GM23248 (cell line): Measurements from ENCODE around the gene DLG2. TPM values are rescaled to one million over a fixed set of nuclear protein-coding genes. Genes with fewer than 3 reads are reported as not detected.

Experiments used
- DNase-seq: peaks from one replicate; pipeline ENCODE4 v3.0.0-alpha.2; 2015
- H2AFZ ChIP-seq: fragments of 200-600 bp; sonication (generic); 2 replicates; pipeline ENCODE4 v1.6.1; 2016; ENCODE audit warnings: antibody characterized with exemption
- H3F3A ChIP-seq: fragments of 200-600 bp; sonication (generic); 2 replicates; pipeline ENCODE4 v1.6.1; 2016; ENCODE audit warnings: mild to moderate bottlenecking, antibody characterized with exemption, mixed run types; ENCODE audit not compliant: insufficient read depth
- H3K27ac ChIP-seq: fragments of 200-600 bp; sonication (generic); 2 replicates; pipeline ENCODE4 v1.5.1; 2016; ENCODE audit warnings: mild to moderate bottlenecking
- H3K27me3 ChIP-seq: fragments of 200-600 bp; sonication (generic); replicated peaks from 2 replicates; pipeline ENCODE4 v1.6.1; 2016; ENCODE audit warnings: mild to moderate bottlenecking; ENCODE audit not compliant: insufficient read depth
- H3K36me3 ChIP-seq: fragments of 200-600 bp; sonication (generic); 2 replicates; pipeline ENCODE4 v1.6.1; 2016; ENCODE audit warnings: low read depth, mild to moderate bottlenecking
- H3K4me1 ChIP-seq: fragments of 200-600 bp; sonication (generic); 2 replicates; pipeline ENCODE4 v1.6.1; 2016; ENCODE audit warnings: mild to moderate bottlenecking; ENCODE audit not compliant: insufficient read depth
- H3K4me2 ChIP-seq: fragments of 200-600 bp; sonication (generic); one replicate; pipeline ENCODE4 v1.6.1; 2016; ENCODE audit warnings: mild to moderate bottlenecking; ENCODE audit not compliant: unreplicated experiment
- H3K4me3 ChIP-seq: fragments of 200-600 bp; sonication (generic); 2 replicates; pipeline ENCODE4 v1.5.1; 2016; ENCODE audit warnings: mild to moderate bottlenecking
- H3K79me2 ChIP-seq: fragments of 200-600 bp; sonication (generic); 2 replicates; pipeline ENCODE4 v1.6.1; 2016; ENCODE audit warnings: mild to moderate bottlenecking; ENCODE audit not compliant: insufficient read depth
- H3K9ac ChIP-seq: fragments of 200-600 bp; sonication (generic); 2 replicates; pipeline ENCODE4 v1.6.1; 2016; ENCODE audit warnings: mild to moderate bottlenecking
- H3K9me2 ChIP-seq: fragments of 200-600 bp; sonication (generic); 2 replicates; pipeline ENCODE4 v1.6.1; 2016; ENCODE audit warnings: mixed run types, mild to moderate bottlenecking, moderate library complexity; ENCODE audit not compliant: insufficient read depth
- H3K9me3 ChIP-seq: fragments of 200-600 bp; sonication (generic); one replicate; pipeline ENCODE4 v1.6.1; 2017; ENCODE audit warnings: low read depth
- H4K20me1 ChIP-seq: fragments of 200-600 bp; sonication (generic); 2 replicates; pipeline ENCODE4 v1.6.0; 2016; ENCODE audit not compliant: insufficient read depth
- EZH2 ChIP-seq: fragments of 200-600 bp; sonication (generic); IDR thresholded peaks from 2 replicates; pipeline ENCODE4 v1.6.1; 2018; ENCODE audit warnings: antibody characterized with exemption, mild to moderate bottlenecking; ENCODE audit not compliant: insufficient read depth, poor library complexity, severe bottlenecking
- EZH2phosphoT487 ChIP-seq: fragments of 200-600 bp; sonication (generic); IDR thresholded peaks from 2 replicates; pipeline ENCODE4 v1.6.1; 2018; ENCODE audit warnings: antibody characterized with exemption, moderate library complexity, mild to moderate bottlenecking, low read depth; ENCODE audit not compliant: insufficient read depth
- WGBS, 2 experiments: methylation state at CpG; one replicate each; pipeline ENCODE4 v1.1.6; 2015 to 2017; ENCODE audit warnings: low lambda C conversion rate in 2 of 2, low coverage in 1 of 2; ENCODE audit errors: missing lambda C conversion rate in 2 of 2; 5-methylcytosine and 5-hydroxymethylcytosine counted together
- in situ Hi-C: fragments of 300-500 bp; cut with MboI; formaldehyde crosslinking; loops from 2 replicates; pipeline ENCODE4 v1.15.0; 2020
- polyA plus RNA-seq: library from polyadenylated mRNA; unstranded; fragments of >200 nt; fragmentation: Nextera tagmentation; extraction: Ambion mirVana; gene quantifications from 2 replicates; pipeline ENCODE4 v1.2.1, GENCODE V29; 2016
- total RNA-seq: library from RNA; depleted of rRNA; stranded (reverse); fragments of >200 nt; shearing (Covaris generic); gene quantifications from 2 replicates; pipeline ENCODE4 v1.2.3, GENCODE V29; 2014

Gene DLG2
- total and polyA plus RNA-seq, 2 experiments from 2014 or later = 1.1 to 1.7 TPM

GRCh38 chr11:83836065-83836464 is 1791.1 kb downstream of the DLG2 start:
- no peaks in the 10 kb centered on the region for H4K20me1 ChIP-seq
- no peaks in the 10 kb centered on the region for H3F3A ChIP-seq
- no peak overlapping the region for H3K27ac ChIP-seq
- H3K9me2 ChIP-seq = no peaks in the 10 kb centered on the region
- no peak for TF ChIP-seq EZH2
- no peak for TF ChIP-seq EZH2phosphoT487
- H3K9me3 ChIP-seq = no peaks in the 10 kb centered on the region
- H3K36me3 ChIP-seq = no peaks in the 10 kb centered on the region
- H3K4me3 ChIP-seq = no peak overlapping the region
- no peak overlapping the region for H2AFZ ChIP-seq
- H3K4me1 ChIP-seq = no peaks in the 10 kb centered on the region
- H3K9ac ChIP-seq = no peak overlapping the region
- DNase-seq = no peak
- H3K4me2 ChIP-seq = no peak overlapping the region
- H3K27me3 ChIP-seq = peaks cover 33% of the 10 kb centered on the region
- in situ Hi-C loops = loop anchor here (25.0 kb wide), 1 partner anchor 726 kb away; no protein-coding TSS in a partner anchor
- H3K79me2 ChIP-seq = no peaks in the 10 kb centered on the region

DNA sequence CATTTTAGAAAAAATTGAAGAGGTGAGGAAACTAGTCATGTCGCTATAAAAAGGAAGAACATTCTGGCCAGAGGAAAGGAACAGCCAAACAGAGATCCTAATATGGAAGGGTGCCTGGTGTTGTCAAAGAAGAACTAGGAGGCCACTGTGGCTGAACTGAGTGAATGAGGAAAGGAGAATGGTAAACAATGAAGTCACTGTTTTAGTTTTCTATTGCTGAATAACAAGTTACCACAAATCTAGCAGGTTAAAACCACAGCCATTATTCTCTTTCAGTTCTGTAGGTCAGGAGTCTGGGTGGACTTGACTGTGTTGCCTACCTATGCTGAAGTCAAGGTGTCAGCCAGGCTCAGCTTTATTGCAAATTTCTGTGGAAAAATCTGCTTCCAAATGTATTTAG is 1791.7 kb downstream of the DLG2 start:
- in situ Hi-C loops = loop anchor here (25.0 kb wide), 1 partner anchor 727 kb away; no protein-coding TSS in a partner anchor
- no peak overlapping the region for H3K9ac ChIP-seq
- whole genome bisulfite sequencing, 2 experiments = 85 to 94% methylated on average over 1 of the region's 1 CpG

GRCh38 chr11:83831929-83832328 is 1795.2 kb downstream of the DLG2 start:
- no peaks in the 10 kb centered on the region for H3K36me3 ChIP-seq
- no peak for DNase-seq
- no peak overlapping the region for H2AFZ ChIP-seq
- H3K9ac ChIP-seq = no peak overlapping the region
- no peak for TF ChIP-seq EZH2phosphoT487
- TF ChIP-seq EZH2 = no peak
- no peaks in the 10 kb centered on the region for H3K9me3 ChIP-seq
- H3K4me3 ChIP-seq = no peak overlapping the region
- no peak overlapping the region for H3K27ac ChIP-seq
- H3K4me1 ChIP-seq = peaks cover 18% of the 10 kb centered on the region
- no peaks in the 10 kb centered on the region for H3K27me3 ChIP-seq
- H3K79me2 ChIP-seq = no peaks in the 10 kb centered on the region
- no peaks in the 10 kb centered on the region for H3K9me2 ChIP-seq
- no peak overlapping the region for H3K4me2 ChIP-seq
- in situ Hi-C loops = loop anchor here (25.0 kb wide), 1 partner anchor 730 kb away; no protein-coding TSS in a partner anchor
- peaks cover 25% of the 10 kb centered on the region for H3F3A ChIP-seq
- no peaks in the 10 kb centered on the region for H4K20me1 ChIP-seq

More for the DNA sequence above, 1791.7 kb downstream of the DLG2 start:
- no peaks in the 10 kb centered on the region for H4K20me1 ChIP-seq
- peaks cover 26% of the 10 kb centered on the region; the same call in 1 of the 2 replicates for H3K27me3 ChIP-seq
- no peaks in the 10 kb centered on the region for H3K9me3 ChIP-seq
- H3K9me2 ChIP-seq = no peaks in the 10 kb centered on the region
- TF ChIP-seq EZH2 = no peak
- TF ChIP-seq EZH2phosphoT487 = no peak
- no peaks in the 10 kb centered on the region for H3K4me1 ChIP-seq
- H3K4me2 ChIP-seq = no peak overlapping the region
- DNase-seq = no peak
- H3K4me3 ChIP-seq = no peak overlapping the region
- H3F3A ChIP-seq = no peaks in the 10 kb centered on the region
- H3K79me2 ChIP-seq = no peaks in the 10 kb centered on the region
- H2AFZ ChIP-seq = no peak overlapping the region
- H3K36me3 ChIP-seq = no peaks in the 10 kb centered on the region
- no peak overlapping the region for H3K27ac ChIP-seq

GRCh38 chr11:83827940-83828554 is 1799.1 kb downstream of the DLG2 start:
- Histone ChIP-seq H3K27me3 (no peaks in the 10 kb centered on the region), H3K4me1 (peaks cover 31% of the 10 kb centered on the region), H3K9ac (peak overlapping the region; percentile 50), H3K4me3 (peak overlapping the region; percentile 57), H3K36me3 (no peaks in the 10 kb centered on the region), H3F3A (peaks cover 32% of the 10 kb centered on the region), H3K79me2 (no peaks in the 10 kb centered on the region), H3K4me2 (peak overlapping the region; percentile 90), H3K27ac (peak overlapping the region; percentile 46), H3K9me3 (no peaks in the 10 kb centered on the region), H3K9me2 (no peaks in the 10 kb centered on the region), H2AFZ (peak overlapping the region; percentile 92), H4K20me1 (no peaks in the 10 kb centered on the region)
- 26 to 30% methylated on average over 5 of the region's 5 CpGs for WGBS, 2 experiments
- DNase-seq = peak; percentile 63
- in situ Hi-C loops = loop anchor here (25.0 kb wide), 1 partner anchor 734 kb away; no protein-coding TSS in a partner anchor
- TF ChIP-seq EZH2 (no peak), EZH2phosphoT487 (no peak)
